ENCODE data around the gene THAP3. TPM values are rescaled to one million over a fixed set of nuclear protein-coding genes. Genes with fewer than 3 reads are reported as not detected.
"Not testable (repeated sequence)": the region's sequence is repeated elsewhere in the genome, so short reads cannot be mapped to it uniquely, and the experiment has no call there.

The THAP3 gene
- total RNA-seq, 1 donor from 2014 or later, result 23.7 TPM

DNA sequence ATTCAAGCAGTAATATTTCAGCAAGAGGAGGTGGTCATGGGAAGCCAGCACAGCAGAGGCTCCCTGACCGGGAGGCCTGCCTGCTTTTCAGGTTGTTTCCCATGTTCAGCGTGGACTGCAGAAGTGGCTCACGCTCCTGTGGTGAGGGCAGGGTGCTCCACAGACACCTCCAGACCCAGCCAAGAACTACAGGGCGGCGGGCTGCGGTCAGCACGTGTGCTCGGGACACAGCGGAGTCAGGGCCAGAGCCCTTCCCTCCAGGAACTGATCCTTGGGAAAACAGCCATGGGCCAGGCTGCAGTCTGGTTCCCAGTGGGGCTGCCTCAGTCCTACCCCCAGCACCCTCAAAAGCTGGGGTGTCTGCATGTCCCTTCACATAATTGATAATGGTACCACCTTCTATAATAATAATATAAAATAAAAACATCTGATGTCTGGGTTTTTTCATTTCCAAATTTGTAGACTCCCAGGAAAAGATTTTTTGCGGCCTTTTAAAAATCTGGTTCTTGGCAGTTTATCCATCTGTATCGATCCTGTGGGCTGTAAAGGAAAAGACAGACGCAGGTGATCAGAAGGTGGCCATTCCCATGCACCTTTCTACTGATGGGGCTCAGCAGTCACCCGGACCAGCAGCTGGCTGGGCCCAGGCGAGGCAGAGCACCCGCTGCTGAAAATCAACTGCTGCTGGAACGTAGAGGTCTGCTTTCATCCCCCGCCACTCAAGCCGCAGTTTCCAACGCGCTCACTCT lies 10.7 kb downstream of the THAP3 start:
- no peak for DNase-seq

DNA sequence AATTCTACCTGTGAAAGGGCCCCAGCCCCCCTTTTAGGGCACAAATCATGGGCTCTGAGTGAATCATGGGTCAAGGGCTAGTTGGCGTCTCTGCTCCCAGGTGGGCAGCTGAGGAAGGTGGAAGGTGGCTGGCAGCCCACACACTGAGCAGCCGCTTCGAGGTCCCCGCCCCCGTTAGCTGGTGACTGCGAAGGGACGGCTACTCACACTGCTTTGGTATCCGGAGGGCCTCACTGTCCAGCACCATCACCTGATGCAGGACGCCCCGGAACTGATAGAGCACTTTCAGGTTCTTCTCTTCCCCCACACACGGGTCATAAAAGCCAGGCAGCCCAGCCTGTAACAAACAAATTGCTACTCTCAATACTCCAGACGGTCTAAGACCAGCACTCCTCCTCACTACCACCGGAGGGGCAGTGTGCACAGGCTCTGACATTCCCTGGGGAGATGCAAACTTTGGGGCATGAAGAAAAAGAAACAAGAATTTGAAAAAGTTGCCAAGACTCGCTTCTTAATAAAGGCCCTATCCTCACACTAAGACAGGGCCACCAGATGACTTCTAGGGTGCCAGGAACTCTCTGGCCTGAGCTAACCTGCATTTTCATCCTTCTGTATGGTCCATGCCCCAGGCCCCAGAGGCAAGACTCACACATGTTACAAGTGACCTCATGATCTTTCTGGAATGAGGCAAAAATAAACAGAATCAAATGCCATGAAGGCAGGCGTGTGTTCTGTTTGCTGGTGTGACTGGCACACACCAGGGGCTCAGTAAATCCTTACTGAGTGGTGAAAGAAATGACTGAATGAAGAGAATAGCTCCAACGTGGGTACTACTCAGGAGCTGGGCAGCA lies 11.5 kb downstream of the THAP3 start:
- DNase-seq, result no peak

DNA sequence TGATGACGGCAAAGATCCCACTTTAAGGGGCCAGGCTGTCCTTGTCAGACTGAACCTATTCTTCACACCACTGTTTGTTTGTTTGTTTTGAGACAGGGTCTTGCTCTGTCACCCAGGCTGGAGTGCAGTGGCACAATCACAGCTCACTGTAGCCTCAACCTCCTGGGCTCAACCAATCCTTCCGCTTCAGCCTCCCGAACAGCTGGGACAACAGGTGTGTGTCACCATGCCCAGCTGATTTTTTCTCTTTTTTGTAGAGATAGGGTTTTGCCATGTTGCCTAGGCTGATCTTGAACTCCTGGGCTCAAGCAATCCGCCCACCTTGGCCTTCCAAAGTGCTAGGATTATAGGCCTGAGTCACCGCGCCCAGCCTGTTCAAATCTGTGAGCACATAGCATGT lies 12.1 kb downstream of the THAP3 start:
- DNase-seq, result not testable (repeated sequence)

DNA sequence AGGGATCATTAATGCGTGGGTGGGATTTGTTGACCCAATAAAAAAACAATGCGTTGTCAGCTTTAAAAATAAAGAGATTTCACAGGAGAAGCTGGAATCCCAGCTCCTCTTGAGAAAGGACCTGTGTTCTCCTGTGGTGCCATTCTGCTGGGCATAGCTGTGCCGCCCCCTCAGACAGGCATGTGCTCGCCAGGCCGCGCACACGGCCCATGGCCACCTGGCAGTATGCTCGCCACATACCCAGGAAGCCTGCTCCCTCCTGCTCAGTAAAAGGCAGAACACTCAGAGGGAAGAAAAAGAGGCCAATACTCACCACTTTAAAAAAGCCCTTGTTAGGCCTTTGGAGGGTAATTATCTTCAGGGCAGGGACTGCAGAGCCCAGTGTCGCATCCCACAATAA lies 13.1 kb downstream of the THAP3 start:
- DNase-seq, result no peak

DNA sequence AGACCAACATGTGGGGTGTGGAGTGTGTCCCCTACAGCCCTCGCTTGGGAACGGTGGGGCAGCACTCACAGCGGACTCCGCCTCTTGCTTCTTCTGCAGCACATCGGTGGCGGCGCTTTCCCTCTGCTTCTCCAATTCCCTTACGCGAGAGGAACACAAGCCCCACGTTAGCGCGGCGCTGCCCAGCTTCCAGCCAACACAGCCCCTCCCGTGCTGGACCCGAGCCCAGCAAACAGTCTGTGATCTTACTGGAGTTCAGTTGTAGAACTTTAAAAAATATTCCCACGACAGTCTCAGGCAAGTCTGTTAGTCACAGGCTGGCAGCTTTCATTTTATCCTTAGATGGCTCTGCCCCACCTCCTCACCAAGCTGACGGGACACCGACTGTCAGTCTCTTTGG lies 13.6 kb downstream of the THAP3 start:
- DNase-seq, result peak; percentile 60

DNA sequence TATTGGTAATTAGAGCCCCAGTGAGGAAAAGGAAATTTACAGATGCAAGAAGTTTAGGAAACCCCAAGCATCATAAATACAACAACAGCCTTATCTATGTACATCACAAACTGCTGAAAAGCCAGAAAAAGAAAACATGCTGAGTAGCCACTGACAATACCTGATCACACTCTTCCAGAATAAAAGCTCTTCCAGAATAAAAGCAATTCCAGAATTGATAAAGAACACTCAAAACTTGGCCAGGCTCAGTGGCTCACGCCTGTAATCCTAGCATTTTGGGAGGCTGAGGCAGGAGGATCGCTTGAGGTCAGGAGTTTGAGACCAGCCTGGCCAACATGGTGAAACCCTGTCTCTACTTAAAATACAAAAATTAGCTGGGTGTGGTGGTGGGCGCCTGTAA lies 16.2 kb downstream of the THAP3 start:
- DNase-seq, result not testable (repeated sequence)

DNA sequence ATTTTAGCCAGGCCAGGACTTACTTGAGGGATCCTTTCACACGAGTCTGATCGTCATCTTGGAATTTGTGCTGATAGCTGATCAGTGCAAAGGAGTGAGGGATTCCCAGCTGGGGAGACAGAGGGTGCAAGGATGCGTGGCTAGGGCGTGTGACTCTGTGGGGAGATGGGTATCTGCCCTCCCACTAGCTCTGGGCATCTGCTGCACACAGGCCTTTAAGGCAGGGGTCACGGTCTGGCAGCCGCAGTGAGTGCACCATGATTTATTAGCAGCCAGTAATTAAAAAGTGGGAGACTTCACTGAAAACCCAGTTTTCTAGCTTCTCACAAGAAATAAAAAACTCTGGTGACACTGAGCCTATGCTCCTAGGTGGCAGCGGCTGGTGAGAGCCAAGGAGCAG lies 20.4 kb downstream of the THAP3 start:
- DNase-seq, result no peak

DNA sequence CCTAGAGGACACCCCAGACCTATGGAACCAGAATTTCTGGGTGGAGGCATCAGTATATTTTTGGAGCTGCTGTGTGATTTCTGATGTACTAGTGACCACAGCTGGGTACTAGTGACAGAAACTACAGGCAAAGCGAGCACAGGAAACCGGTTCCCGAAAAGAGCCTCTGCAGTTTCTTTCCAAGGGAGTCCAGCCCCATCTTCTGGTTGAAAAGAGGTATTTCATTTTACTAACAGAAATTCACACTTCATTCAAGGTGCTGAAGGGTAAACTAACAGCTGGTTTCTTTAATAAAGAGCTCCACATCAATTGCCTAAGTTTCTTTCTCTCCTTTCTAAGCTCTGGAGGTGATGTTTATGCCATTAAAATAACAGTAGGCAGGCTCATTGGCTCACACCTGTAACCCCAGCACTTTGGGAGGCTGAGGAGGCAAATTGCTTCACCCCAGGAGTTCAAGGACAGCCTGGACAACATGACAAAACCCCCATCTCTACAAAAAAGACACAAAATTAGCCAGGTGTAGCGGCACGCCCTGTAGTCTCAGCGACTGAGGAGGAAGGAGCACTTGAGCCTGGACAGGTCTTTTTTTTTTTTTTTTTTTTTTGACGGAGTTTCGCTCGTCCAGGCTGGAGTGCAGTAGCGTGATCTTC lies 22.0 kb downstream of the THAP3 start:
- DNase-seq, result no peak

DNA sequence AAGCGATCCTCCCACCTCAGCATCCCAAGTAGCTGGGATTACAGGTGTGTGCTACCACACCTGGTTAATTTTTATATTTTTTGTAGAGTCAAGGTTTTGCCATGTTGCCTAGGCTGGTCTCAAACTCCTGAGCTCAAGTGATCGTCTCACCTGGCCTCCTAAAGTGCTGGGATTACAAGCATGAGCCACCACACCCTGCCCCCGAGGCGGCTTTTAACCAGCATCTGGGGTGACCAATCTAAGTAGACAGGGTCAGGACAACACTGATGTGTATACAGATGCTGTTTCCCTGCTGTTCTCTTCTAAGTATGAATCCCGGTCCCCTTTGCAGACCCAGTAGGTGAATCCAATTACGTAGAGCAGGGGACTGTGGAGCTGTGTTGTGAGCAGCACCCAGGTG lies 23.9 kb downstream of the THAP3 start:
- no peak for DNase-seq

DNA sequence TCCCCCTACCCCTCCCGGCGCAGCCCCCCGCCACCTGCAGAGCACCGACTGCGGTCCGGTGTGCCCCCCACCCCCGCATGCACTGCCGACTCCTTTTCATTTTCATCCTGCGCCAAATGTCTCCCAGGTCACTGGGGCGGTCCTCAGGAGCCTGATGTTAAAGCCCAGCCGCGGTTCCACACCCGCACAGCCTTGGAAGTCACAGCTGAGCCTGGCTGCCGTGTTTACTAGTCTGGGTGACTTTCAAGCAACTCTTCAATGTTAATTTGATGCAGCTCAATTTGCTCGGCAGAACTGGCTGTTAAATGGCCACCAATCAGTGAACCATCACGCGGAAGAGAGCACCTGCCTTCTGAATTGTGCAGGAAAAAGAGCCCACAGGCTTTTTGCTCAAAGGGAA lies 27.2 kb downstream of the THAP3 start:
- no peak for DNase-seq

DNA sequence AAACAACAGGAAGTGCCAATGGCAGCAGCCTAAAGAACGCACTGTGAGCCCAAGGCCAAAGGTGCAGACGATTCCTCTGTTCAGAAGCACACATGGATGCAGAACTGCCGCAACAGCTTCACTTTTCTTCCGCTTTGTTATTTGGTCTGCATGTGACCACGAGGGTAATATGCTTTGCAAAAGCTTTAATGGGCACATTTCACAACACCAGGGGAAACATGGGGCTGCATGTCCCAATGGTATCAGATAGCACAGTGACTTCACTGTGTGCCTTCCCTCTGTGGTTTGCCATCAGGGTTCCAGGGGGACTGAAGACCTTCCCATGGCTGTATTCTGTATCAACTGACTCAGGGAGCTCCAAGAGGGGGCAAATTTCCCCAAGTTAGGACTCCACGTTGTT lies 28.3 kb downstream of the THAP3 start:
- no peak for DNase-seq

DNA sequence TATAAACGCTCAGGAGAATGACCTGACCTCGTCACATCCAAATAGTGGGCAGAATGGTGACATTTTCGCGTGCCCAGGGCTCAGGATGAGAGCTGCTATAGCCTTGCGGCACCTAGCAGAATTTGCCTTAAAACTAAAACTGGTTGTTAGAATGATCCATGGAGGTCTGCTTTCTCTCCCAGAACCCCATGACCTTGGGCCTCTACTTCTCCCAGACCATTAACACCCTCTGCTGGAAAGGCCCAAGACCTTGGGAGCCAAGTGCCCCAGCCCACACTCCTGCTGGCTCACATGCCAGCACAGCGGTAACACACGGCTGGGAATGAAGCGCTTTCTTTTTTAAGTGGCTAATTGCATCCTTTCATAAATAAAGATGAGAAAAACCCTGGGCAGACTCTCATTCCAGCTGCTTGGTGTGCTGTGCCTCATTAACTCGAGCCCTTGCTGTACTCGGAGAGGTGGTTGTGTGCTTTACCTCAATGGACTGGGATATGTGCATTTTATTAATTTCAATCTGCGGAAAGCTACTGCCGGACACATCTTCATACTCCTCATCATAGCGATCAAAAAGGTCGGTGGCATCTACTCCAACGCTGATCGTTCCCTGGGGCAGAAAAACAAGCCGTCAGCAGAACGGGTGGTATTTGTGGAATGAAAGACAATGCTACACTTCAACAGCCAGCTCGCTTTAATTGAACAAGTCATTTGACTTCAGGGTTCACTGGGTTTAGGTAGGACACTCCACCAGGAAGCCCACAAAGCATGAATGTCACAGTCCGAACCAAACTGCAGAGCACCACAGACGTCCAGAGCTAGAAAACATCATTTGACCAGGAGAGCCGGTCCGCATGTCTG lies 29.0 kb downstream of the THAP3 start:
- no peak for DNase-seq

DNA sequence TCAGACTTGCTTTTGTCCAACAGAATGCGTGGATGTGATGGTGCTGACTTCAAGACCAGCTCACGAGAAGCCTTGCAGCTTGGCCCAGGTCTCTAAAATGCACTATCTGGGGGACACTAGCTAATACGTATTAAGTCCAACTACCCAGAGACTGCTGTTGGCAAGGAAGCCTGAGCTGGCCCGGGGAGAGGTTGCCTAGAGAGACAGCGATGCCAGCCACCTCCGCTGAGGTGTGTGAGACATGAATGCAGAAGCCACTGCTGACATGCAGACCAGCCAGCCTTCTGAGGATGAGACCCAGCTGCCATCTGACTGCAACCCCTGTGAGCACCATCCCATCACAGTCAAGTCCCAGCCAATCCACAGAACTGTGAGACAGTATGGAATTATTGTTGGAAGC lies 32.5 kb downstream of the THAP3 start:
- DNase-seq, result no peak

DNA sequence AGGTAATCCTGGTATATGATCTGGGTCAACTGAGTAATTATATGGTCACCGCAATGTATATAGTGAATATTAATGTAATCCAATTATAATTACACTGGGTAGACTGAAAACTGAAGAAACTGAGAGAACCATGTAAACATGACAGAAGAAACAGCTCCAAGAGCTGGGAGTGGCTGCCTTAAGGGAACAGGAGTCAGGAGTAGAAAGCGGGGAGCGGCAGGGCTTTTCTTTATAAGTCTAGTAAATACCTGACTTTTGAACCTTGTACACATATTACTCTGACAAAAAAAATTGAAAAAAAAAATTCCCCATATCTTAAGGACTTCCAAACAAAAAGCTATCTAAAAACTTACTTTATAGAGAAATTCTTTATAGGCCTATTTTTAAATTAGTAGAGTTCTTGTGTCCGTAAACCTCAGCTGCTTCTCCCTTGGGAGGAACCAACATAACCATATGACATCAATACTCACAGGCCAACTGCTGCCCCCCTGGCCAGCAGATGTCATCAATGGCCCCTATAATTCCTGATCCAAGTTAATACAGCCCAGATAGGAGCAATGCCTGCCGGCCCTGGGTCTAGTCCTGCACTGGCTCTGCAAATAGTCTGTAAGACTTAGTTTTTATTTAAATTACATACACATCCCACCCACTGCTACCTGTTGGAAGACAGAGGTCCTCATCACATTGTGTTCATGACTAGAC lies 33.8 kb downstream of the THAP3 start:
- DNase-seq, result no peak

DNA sequence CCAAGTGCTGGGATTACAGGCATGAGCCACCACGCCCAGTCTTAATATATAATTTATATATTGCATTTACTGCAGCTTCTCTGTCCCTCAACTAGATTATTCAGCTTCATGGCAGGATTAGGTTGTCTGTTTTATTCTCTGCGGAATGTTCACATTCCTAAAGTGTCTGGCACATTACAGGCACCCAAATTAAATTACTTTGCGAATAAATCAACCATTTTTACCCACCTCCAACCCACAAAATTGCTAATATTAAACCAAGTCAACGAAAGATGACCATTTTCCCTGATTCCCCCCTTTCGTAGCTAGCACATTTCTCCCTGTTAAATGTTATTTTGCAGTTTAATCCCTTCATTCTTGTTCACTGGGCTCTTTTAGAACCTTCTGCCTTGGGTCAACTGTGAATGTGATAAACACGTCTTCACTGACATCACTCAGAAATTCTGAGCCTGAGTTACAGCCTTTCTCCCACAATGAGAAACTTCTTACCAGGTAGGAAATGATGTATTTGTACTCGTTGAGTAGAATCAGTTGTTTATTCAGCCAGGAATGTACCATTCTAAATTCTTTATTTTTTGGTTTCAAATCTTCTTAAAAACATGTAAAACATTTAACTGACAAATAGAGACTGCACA lies 35.9 kb downstream of the THAP3 start:
- DNase-seq, result no peak

DNA sequence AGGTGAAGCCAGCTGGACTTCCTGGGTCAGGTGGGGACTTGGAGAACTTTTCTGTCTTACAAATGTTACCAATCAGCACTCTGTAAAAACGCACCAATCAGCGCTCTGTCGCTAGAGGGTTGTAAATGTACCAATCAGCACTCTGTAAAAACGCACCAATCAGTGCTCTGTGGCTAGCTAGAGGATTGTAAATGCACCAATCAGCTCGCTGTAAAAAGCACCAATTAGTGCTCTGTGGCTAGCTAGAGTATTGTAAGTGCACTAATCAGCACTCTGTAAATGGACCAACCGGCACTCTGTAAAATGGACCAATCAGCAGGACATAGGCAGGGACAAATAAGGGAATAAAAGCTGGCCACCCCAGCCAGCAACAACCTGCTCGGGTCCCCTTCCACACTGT lies 37.8 kb downstream of the THAP3 start:
- DNase-seq, result not testable (repeated sequence)

DNA sequence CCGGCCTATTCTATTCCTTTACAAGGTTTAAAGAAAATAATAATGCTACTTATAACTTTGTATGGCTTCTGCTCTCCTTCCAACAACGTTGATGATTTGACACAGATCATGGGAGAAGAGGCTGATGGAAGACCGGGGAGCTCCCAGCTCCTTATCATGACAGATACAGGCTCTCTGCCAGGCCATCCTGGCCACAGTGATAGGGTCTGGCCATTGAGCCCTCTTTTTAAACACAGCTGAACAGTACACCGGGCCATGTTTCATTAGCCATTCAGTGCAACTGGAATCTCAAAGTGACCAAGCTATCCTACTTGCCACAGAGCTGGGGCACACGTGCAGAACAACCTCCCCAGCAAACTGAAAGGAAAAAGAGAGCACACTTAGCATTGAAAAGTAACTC lies 42.0 kb downstream of the THAP3 start:
- DNase-seq, result no peak

DNA sequence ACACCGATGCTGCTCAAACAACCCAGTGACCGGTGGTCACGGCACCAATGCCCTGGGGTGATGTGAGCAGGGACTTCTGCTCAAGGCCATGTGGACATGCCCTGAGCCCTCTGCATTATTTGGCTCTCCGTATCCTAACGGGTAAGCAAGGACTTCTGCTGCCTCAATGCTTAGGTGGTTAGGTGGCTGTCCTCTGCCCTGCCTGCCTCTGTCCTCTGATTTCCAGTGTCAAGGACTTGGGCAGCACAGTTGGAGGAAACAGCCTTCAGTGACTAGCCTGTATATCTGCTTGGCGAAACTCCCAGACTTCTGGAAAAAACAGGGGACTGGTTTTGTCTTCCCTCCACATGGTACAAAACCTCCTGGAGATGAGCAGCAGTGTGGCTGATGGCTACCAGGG lies 42.5 kb downstream of the THAP3 start:
- DNase-seq, result no peak

DNA sequence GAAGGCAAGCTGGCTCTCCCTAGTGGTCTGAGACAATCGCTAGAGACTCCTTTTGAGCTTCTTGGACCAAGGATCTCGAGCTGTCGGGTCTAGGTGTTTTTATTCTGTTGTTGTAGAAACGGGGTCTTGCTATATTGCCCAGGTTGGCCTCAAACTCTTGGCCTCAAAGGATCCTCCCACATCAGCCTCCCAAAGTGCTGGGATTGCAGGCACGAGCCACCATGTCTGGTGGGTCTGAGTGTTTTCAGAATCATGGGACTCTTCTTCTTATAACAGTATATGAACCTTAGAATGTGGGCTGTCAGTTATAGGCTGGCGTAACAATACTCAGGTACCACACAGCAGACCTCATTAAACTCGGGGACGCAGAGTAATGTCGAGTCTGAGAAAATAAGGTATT lies 43.8 kb downstream of the THAP3 start:
- no peak for DNase-seq

DNA sequence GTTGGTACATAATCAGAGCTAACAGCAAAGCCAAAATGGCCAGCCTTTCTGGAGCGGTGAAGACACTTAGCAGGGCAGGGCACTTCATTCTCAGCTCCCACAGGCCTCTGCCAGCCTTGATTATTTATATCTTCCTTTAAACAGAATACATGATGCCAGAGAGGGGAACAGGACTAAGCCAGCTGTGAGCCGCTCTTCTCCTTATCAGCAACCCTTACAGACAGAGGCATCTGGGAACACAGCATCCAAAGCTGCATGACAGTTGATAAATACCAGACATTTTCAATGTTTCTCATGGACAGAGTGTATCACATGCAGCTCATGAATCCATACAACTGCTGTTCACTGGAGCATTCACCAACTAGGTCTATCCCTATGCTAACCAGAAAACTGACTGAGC lies 47.9 kb downstream of the THAP3 start:
- DNase-seq, result no peak

DNA sequence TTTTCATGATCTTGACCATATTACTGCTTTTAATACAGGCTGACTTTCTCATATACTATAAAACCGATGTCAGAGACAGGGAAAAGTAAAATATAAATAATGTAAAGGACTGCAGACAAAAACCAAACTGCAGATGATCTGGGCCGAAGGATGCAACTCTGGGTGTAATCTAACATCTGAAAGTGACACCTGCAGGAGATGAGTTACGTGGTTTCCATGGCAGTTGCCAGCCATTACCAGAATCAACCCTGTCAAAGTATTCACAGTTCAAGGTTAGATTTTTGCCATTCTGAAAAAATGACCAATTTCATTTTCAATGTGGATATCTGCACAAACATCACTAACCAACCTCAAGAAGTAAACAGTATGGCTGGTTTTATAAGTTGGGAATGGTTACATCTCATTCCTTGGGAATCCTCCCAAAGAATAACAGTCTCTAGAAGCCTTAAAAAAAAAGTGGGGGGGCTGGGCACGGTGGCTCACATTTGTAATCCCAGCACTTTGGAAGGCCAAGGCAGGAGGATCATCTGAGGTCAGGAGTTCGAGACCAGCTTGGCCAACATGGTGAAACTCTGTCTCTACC lies 49.2 kb downstream of the THAP3 start:
- DNase-seq, result no peak
